Measurements from ENCODE around the gene SEPTIN6. TPM values are rescaled to one million over a fixed set of nuclear protein-coding genes. Genes with fewer than 3 reads are reported as not detected.

Gene SEPTIN6
- total RNA-seq, 4 donors from 2014 or later: 18.8 to 35.8 (median 29.7) TPM

DNA sequence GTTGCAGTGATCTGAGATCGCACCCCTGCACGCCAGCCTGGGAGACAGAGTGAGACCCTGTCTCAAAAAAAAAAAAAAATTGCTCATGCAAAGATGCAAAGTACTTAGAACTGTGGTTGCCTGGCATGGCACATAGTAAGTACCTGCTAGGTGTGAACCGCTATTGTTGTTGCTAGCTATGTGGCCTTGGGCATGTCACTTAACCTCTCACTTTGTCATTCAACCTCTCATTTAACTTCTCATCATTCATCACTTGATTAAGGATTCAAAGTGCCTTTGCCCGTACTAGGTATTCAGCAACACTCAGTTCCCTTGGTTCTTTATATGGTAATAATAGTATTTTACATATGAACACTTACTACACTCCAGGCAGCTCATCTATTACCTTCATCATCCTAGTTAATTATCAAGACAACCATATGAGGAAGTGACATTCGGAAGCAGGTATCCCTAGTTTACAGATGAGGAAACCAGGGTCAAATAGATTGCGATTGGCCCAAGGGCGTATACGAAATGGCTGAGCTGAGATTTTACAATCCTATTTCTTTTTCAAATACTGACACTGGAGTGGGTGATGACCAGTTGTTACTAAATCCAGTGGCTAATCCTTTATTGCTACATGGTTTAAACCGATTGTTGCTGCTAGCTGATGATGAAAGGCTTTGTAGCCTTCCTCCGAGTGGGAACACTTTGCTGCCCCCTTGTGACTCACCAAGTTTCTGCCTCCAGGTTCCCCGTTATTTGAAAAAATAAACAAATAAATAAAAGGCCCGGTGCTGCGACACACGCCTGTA lies 36.6 kb upstream of the SEPTIN6 start:
- Histone ChIP-seq H3K27ac (no peak overlapping the region), H3K36me3 (no peaks in the 10 kb centered on the region), H3K4me1 (no peaks in the 10 kb centered on the region), H3K9me3 (no peaks in the 10 kb centered on the region), H3K27me3 (peaks cover 0 to 5% of the 10 kb centered on the region in 2 donors), H3K4me3 (no peak overlapping the region)
- 38 to 49% methylated on average over 13 to 14 of the region's 14 CpGs for WGBS, 2 donors
- TF ChIP-seq CTCF (IDR thresholded peaks at IDR 0.05) (peak; percentile 37 to 65 (median 45)), POLR2A (IDR thresholded peaks at IDR 0.05) (no peak)
- peak; percentile 14 to 48 for DNase-seq (ENCODE audit: low spot score in 2 of 2)

DNA sequence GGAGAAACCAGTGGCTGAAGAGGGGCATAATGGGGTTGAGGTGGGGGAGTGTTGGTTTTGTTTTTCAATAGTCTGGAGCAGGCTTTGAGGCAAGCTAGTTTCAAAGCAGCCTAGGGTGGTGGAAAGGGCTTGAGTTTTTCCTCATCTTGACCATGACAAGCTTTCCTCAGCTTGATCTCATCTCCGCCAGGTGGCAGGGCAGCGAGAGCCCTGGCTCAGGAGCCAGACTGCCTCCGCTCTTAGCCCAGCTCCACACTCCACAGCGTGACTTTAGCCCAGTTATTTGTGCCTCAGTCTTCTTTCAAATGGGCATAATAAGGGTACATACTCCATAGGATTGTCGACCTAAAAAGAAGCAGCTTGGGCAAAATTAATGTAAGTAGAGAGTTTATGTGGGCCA lies 35.5 kb upstream of the SEPTIN6 start:
- H3K36me3 ChIP-seq: no peaks in the 10 kb centered on the region
- H3K4me3 ChIP-seq: no peak overlapping the region
- no peak overlapping the region for H3K27ac ChIP-seq
- DNase-seq (ENCODE audit: low spot score in 2 of 2): no peak
- H3K27me3 ChIP-seq: peaks cover 0 to 5% of the 10 kb centered on the region in 2 donors
- 65 to 93% methylated on average over 5 of the region's 5 CpGs for WGBS, 2 donors
- no peaks in the 10 kb centered on the region for H3K9me3 ChIP-seq
- H3K4me1 ChIP-seq: no peaks in the 10 kb centered on the region
- TF ChIP-seq POLR2A (IDR thresholded peaks at IDR 0.05) (no peak), EP300 (IDR thresholded peaks at IDR 0.05) (no peak), CTCF (IDR thresholded peaks at IDR 0.05) (no peak)

- peaks cover 0 to 5% of the 10 kb centered on the region in 2 donors for H3K27me3 ChIP-seq
- H3K36me3 ChIP-seq: no peaks in the 10 kb centered on the region
- no peak for DNase-seq (ENCODE audit: low spot score in 2 of 2)
- no peaks in the 10 kb centered on the region for H3K4me1 ChIP-seq
- WGBS, 2 donors: 61 to 66% methylated on average over 7 of the region's 7 CpGs
- no peak overlapping the region for H3K4me3 ChIP-seq
- H3K27ac ChIP-seq: no peak overlapping the region
- no peaks in the 10 kb centered on the region for H3K9me3 ChIP-seq
- TF ChIP-seq CTCF (IDR thresholded peaks at IDR 0.05) (no peak), POLR2A (IDR thresholded peaks at IDR 0.05) (no peak), EP300 (IDR thresholded peaks at IDR 0.05) (no peak)
These were observed 34.1 kb upstream of the SEPTIN6 start for GRCh38 chrX:119726900-119727555.

- H3K27ac ChIP-seq: no peak overlapping the region
- no peak for TF ChIP-seq CTCF (IDR thresholded peaks at IDR 0.05)
- TF ChIP-seq EP300 (IDR thresholded peaks at IDR 0.05): no peak
- no peak for TF ChIP-seq POLR2A (IDR thresholded peaks at IDR 0.05)
- H3K36me3 ChIP-seq: no peaks in the 10 kb centered on the region
- H3K4me3 ChIP-seq: no peak overlapping the region
- DNase-seq (ENCODE audit: low spot score in 2 of 2): no peak
- no peaks in the 10 kb centered on the region for H3K4me1 ChIP-seq
- WGBS, 2 donors: 88 to 100% methylated on average over 2 of the region's 2 CpGs
- no peaks in the 10 kb centered on the region for H3K9me3 ChIP-seq
- no peaks in the 10 kb centered on the region for H3K27me3 ChIP-seq
These were observed 29.0 kb upstream of the SEPTIN6 start for GRCh38 chrX:119721926-119722325.

DNA sequence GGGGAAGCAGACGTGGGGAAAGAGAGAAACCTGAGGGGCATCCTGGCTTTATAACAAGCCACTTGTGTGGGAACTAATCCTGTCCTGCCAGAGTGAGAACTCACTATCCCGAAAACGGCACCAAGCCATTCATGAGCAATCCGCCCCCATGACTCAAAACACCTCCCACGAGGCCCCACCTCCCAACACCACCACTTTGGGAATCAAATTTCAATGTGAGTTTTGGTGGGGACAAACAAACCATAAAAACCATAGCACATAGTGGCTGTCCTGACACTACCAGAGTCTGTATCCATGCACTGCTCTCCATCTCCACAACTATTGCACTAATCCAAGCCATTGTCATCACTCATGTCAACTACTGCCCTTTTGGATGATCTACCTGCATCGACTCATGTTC lies 28.5 kb upstream of the SEPTIN6 start:
- Histone ChIP-seq H3K27me3 (no peaks in the 10 kb centered on the region), H3K27ac (no peak overlapping the region), H3K36me3 (no peaks in the 10 kb centered on the region), H3K9me3 (no peaks in the 10 kb centered on the region), H3K4me1 (no peaks in the 10 kb centered on the region), H3K4me3 (no peak overlapping the region)
- WGBS, 2 donors: 63 to 66% methylated on average over 6 of the region's 6 CpGs
- TF ChIP-seq POLR2A (IDR thresholded peaks at IDR 0.05): no peak
- TF ChIP-seq EP300 (IDR thresholded peaks at IDR 0.05): no peak
- TF ChIP-seq CTCF (IDR thresholded peaks at IDR 0.05): no peak
- no peak for DNase-seq (ENCODE audit: low spot score in 2 of 2)

All from tibial nerve (tissue), 4 donors.